WERI-Rb-1 (cell line): ENCODE data around the gene ZFPM1.

ENCODE experiments used
- DNase-seq: peaks from one replicate; pipeline ENCODE4 v3.0.0-alpha.2; 2020
- H3K27ac ChIP-seq: fragments of 250-450 bp; sonication (Bioruptor Pico); 2 replicates; pipeline ENCODE4 v1.5.1; 2020; ENCODE audit warnings: mild to moderate bottlenecking, moderate library complexity
- H3K27me3 ChIP-seq: fragments of 250-450 bp; sonication (Bioruptor Pico); 2 replicates; pipeline ENCODE4 v1.5.1; 2021; ENCODE audit warnings: mild to moderate bottlenecking, low read depth, moderate library complexity; ENCODE audit not compliant: insufficient read depth, severe bottlenecking
- H3K36me3 ChIP-seq: fragments of 250-450 bp; sonication (Bioruptor Pico); 2 replicates; pipeline ENCODE4 v1.5.1; 2020; ENCODE audit warnings: mild to moderate bottlenecking, moderate library complexity
- H3K4me3 ChIP-seq: 2 replicates; pipeline ENCODE4 v1.5.1; 2011; ENCODE audit warnings: low read depth, mild to moderate bottlenecking, control low read depth, low read length
- H3K9me3 ChIP-seq: fragments of 250-450 bp; sonication (Bioruptor Pico); 2 replicates; pipeline ENCODE4 v1.5.1; 2021; ENCODE audit warnings: mild to moderate bottlenecking, moderate library complexity; ENCODE audit not compliant: severe bottlenecking
- TF ChIP-seq, protein P1 (sequence below): IDR thresholded peaks from 2 replicates; pipeline ENCODE4 v1.5.1; 2011; ENCODE audit warnings: low read depth, mild to moderate bottlenecking, control low read depth, inconsistent platforms, low read length

ZFPM1 gene

DNA sequence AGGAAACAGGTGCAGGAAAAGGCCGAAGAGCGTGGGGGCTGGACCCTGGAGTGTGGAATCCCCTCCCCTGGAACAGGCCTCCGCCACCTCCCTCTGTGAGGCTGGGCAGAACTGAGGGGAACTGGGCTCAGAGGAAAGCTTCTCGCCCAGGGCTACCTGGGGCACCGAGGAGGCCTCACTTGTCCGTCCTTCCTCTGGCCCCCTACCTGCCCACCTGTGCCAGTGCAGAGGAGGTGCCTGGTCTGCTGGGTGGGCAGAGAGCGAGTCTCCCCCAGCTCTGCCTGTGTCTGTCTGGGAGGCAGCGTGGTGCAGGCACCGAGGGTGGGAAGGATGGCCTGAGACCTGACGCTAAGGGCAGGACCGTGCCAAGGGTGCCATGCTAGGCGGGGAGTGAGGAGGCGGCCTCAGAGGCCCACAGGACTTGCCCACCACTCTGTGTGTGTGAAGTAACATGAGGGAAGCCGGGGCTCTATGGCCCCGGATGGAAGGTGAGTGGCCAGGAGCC lies 42.2 kb downstream of the ZFPM1 start:
- no peaks in the 10 kb centered on the region for H3K36me3 ChIP-seq
- no peaks in the 10 kb centered on the region for H3K9me3 ChIP-seq
- TF ChIP-seq, protein P1, sequence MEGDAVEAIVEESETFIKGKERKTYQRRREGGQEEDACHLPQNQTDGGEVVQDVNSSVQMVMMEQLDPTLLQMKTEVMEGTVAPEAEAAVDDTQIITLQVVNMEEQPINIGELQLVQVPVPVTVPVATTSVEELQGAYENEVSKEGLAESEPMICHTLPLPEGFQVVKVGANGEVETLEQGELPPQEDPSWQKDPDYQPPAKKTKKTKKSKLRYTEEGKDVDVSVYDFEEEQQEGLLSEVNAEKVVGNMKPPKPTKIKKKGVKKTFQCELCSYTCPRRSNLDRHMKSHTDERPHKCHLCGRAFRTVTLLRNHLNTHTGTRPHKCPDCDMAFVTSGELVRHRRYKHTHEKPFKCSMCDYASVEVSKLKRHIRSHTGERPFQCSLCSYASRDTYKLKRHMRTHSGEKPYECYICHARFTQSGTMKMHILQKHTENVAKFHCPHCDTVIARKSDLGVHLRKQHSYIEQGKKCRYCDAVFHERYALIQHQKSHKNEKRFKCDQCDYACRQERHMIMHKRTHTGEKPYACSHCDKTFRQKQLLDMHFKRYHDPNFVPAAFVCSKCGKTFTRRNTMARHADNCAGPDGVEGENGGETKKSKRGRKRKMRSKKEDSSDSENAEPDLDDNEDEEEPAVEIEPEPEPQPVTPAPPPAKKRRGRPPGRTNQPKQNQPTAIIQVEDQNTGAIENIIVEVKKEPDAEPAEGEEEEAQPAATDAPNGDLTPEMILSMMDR = 0 out of 2 replicates have a peak, but pooled peaks have one; percentile 14
- peak; percentile 10 for DNase-seq
- H3K27me3 ChIP-seq = no peaks in the 10 kb centered on the region
- H3K4me3 ChIP-seq = no peak overlapping the region
- H3K27ac ChIP-seq = peak overlapping the region; percentile 89

DNA sequence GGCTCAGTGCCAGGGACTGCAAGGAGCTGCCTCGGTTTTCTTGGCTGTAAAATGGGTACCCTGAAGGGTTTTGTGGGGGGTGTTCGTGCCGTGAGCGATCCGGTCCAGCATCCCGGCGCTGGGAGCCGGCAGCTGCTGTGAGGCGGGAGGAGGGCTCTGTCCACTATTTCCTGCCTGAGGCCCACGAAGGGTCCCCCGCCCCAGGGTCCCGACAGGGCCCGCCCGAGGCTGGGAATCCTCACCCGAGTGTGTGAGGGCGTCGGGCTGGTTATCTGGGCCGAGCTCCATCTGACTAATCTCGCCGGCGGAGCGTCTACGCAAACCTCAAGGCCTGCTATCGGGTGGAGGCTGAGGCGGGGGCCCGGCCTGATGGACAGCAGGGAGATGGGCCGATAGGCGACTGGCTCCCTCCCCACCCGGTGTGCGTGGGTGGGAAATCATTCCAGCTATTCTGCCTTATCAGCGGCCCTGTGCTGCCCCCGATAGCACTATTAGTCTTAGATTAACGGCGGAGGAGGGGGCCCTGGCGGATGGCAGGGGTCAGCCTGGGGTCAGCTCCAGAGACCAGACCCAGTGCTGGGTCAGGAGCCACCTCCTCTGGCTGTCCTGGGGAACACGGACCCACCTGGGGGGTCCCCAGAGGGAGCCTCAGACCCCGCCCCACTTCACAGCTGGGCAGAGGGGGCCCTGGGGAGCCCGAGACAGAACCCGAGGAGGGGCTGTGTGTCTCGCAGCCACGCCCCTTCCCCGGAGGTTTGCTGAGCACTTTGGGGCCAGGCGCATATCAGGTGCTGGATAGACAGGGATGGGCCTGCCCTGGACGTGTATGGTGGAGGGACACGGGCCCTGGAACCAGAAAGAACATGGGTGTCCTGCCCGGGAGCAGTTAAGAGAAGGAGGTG lies 44.7 kb downstream of the ZFPM1 start:
- H3K27me3 ChIP-seq = no peaks in the 10 kb centered on the region

DNA sequence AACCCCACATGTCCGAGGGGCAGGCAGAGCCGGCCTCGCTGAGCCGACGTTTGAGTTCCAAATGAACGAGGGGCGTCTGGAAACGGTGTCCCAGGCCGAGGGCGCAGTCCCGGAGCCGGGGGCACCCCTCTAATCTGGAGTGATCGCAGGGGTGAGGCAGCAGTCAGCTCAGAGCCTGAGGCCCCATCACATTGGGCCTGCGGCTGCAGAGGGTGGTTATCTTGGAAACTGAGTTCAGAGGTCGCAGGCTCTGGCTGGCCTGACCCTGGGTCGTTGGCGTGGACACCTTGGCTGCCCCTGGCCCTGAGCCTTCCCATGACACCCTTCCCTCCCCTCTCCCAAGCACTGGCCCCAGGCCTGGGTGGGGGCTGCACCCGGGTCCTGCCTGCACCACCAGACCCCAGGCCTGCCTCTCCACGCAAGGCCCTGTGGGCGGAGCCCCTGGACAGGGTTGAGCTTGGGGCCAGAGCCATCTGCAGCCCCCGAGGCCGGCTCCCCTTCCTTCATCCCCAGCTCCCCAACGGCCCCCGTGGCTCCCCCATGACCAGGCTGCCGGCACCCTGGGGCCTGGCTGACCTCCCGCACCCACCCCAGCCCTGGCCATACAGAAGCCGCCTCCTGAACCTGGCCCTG lies 45.6 kb downstream of the ZFPM1 start:
- H3K27me3 ChIP-seq = no peaks in the 10 kb centered on the region
- H3K27ac ChIP-seq = no peak overlapping the region
- H3K9me3 ChIP-seq = no peaks in the 10 kb centered on the region
- H3K36me3 ChIP-seq = no peaks in the 10 kb centered on the region
- TF ChIP-seq, protein P1 = no peak
- no peak for DNase-seq
- H3K4me3 ChIP-seq = no peak overlapping the region

More for the DNA sequence above, 44.7 kb downstream of the ZFPM1 start:
- DNase-seq = no peak
- H3K36me3 ChIP-seq = no peaks in the 10 kb centered on the region
- H3K27ac ChIP-seq = no peak overlapping the region
- H3K9me3 ChIP-seq = no peaks in the 10 kb centered on the region
- TF ChIP-seq, protein P1 = no peak
- H3K4me3 ChIP-seq = no peak overlapping the region

DNA sequence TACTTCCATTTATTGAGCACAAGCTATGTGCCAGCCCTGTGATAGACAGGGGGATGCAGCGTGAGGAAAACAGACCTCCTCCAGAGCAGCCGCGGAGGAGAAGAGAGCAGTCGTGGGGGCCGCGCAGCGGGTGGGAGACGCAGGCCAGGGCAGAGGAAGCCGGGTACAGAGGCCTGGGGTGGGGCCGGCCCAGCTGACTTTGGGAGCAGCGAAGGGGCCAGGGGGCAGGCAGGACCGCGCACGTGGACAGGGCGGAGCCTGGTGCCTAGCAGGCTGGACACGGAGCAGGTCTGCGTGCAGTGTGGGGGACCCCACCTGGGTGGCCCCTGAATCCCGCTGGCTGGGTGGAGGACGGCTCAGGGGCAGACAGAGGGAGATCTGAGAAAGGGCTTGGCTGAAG lies 46.2 kb downstream of the ZFPM1 start:
- H3K27ac ChIP-seq = no peak overlapping the region
- no peaks in the 10 kb centered on the region for H3K9me3 ChIP-seq
- no peak overlapping the region for H3K4me3 ChIP-seq
- no peak for DNase-seq
- H3K27me3 ChIP-seq = no peaks in the 10 kb centered on the region
- TF ChIP-seq, protein P1 = no peak
- no peaks in the 10 kb centered on the region for H3K36me3 ChIP-seq

DNA sequence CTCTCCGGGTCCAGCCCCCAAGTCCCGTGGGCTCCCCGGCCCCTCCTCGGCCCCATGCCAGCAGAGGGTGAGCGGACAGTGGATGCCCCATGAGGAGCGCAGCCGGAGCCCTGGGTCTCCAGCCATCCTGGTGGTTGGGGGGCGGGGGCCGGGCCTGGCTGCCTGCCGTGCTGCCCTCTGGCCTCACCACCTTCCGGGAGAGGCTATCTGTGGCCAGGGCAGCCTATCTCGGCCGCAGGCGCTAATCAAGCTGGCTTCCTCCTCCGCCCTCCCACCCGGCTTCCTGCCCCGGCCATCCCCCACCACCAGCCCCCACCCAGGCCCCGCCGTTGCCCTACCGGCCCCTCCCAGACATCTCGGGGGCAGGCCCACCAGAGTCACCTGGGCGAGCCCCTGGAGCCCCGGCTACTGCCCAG lies 46.8 kb downstream of the ZFPM1 start:
- DNase-seq = no peak
- TF ChIP-seq, protein P1 = no peak
- no peak overlapping the region for H3K4me3 ChIP-seq
- H3K9me3 ChIP-seq = no peaks in the 10 kb centered on the region
- no peaks in the 10 kb centered on the region for H3K27me3 ChIP-seq
- no peaks in the 10 kb centered on the region for H3K36me3 ChIP-seq
- no peak overlapping the region for H3K27ac ChIP-seq
